ENCODE results near the gene VMP1.
"Not testable (repeated sequence)": the region's sequence is repeated elsewhere in the genome, so short reads cannot be mapped to it uniquely, and the experiment has no call there.

Gene VMP1

GRCh38 chr17:59780548-59780947 is 73.1 kb downstream of the VMP1 start:
- not testable (repeated sequence) for DNase-seq (ENCODE audit: low read depth)

- no peak for DNase-seq (ENCODE audit: low read depth)
These were observed 76.0 kb downstream of the VMP1 start for GRCh38 chr17:59783221-59784047.

- no peak for DNase-seq (ENCODE audit: low read depth)
These were observed 77.8 kb downstream of the VMP1 start for GRCh38 chr17:59785091-59785799.

GRCh38 chr17:59786213-59786535 is 78.7 kb downstream of the VMP1 start:
- DNase-seq (ENCODE audit: low read depth): no peak

GRCh38 chr17:59786536-59787319 is 79.3 kb downstream of the VMP1 start:
- DNase-seq (ENCODE audit: low read depth): peak; percentile 50

GRCh38 chr17:59789849-59790248 is 82.4 kb downstream of the VMP1 start:
- DNase-seq (ENCODE audit: low read depth): not testable (repeated sequence)

- not testable (repeated sequence) for DNase-seq (ENCODE audit: low read depth)
These were observed 83.0 kb downstream of the VMP1 start for GRCh38 chr17:59790418-59790817.

- DNase-seq (ENCODE audit: low read depth): no peak
These were observed 83.5 kb downstream of the VMP1 start for GRCh38 chr17:59790910-59791309.

GRCh38 chr17:59791603-59792457 is 84.4 kb downstream of the VMP1 start:
- DNase-seq (ENCODE audit: low read depth): no peak

- DNase-seq (ENCODE audit: low read depth): not testable (repeated sequence)
These were observed 85.0 kb downstream of the VMP1 start for GRCh38 chr17:59792458-59792823.

- DNase-seq (ENCODE audit: low read depth): no peak
These were observed 85.8 kb downstream of the VMP1 start for GRCh38 chr17:59793205-59793604.

GRCh38 chr17:59796138-59796537 is 88.7 kb downstream of the VMP1 start:
- DNase-seq (ENCODE audit: low read depth): no peak

- DNase-seq (ENCODE audit: low read depth): no peak
These were observed 89.3 kb downstream of the VMP1 start for GRCh38 chr17:59796785-59797205.

- DNase-seq (ENCODE audit: low read depth): no peak
These were observed 90.7 kb downstream of the VMP1 start for GRCh38 chr17:59798111-59798510.

- DNase-seq (ENCODE audit: low read depth): no peak
These were observed 93.1 kb downstream of the VMP1 start for GRCh38 chr17:59800530-59800942.

- DNase-seq (ENCODE audit: low read depth): no peak
These were observed 94.7 kb downstream of the VMP1 start for GRCh38 chr17:59802160-59802559.

GRCh38 chr17:59804901-59805465 is 97.5 kb downstream of the VMP1 start:
- DNase-seq (ENCODE audit: low read depth): no peak

- not testable (repeated sequence) for DNase-seq (ENCODE audit: low read depth)
These were observed 98.9 kb downstream of the VMP1 start for GRCh38 chr17:59806322-59806721.

- DNase-seq (ENCODE audit: low read depth): no peak
These were observed 100.5 kb downstream of the VMP1 start for GRCh38 chr17:59807892-59808509.

GRCh38 chr17:59810894-59811153 is 103.4 kb downstream of the VMP1 start:
- DNase-seq (ENCODE audit: low read depth): no peak

GRCh38 chr17:59811209-59811608 is 103.8 kb downstream of the VMP1 start:
- no peak for DNase-seq (ENCODE audit: low read depth)
